GM19035 (cell line): ENCODE results near the gene NLE1.

Experiments used
- ATAC-seq: cut with Tn5 transposase; IDR thresholded peaks from one replicate; pipeline ENCODE4 v1.9.1; 2021; ENCODE audit not compliant: unreplicated experiment

Gene NLE1

GRCh38 chr17:35088356-35088880 is 53.7 kb downstream of the NLE1 start:
- no peak for ATAC-seq

- no peak for ATAC-seq
Measured at GRCh38 chr17:35087731-35088355, 54.3 kb downstream of the NLE1 start.

- no peak for ATAC-seq
Measured at GRCh38 chr17:35086931-35087573, 55.1 kb downstream of the NLE1 start.

- no peak for ATAC-seq
Measured at GRCh38 chr17:35086164-35086563, 55.9 kb downstream of the NLE1 start.

- ATAC-seq, result no peak
Measured at GRCh38 chr17:35084987-35085386, 57.1 kb downstream of the NLE1 start.

- no peak for ATAC-seq
Measured at GRCh38 chr17:35083071-35083470, 59.0 kb downstream of the NLE1 start.

GRCh38 chr17:35082073-35082657 is 59.9 kb downstream of the NLE1 start:
- ATAC-seq, result no peak

GRCh38 chr17:35081638-35082037 is 60.5 kb downstream of the NLE1 start:
- ATAC-seq, result no peak

GRCh38 chr17:35080536-35080935 is 61.6 kb downstream of the NLE1 start:
- no peak for ATAC-seq

- no peak for ATAC-seq
Measured at GRCh38 chr17:35079547-35080423, 62.3 kb downstream of the NLE1 start.
